Colonic mucosa (tissue), 4 donors: Measurements from ENCODE around the gene LRRC53. TPM values are rescaled to one million over a fixed set of nuclear protein-coding genes. Genes with fewer than 3 reads are reported as not detected.

ENCODE experiments used
- DNase-seq: peaks from one replicate; pipeline ENCODE4 v3.0.0-alpha.2; 2020
- H3K27ac ChIP-seq: fragments of 200-600 bp; one replicate; pipeline ENCODE4 v1.8.0; 2021
- H3K27me3 ChIP-seq: fragments of 200-600 bp; one replicate; pipeline ENCODE4 v1.8.0; 2021
- H3K36me3 ChIP-seq: fragments of 200-600 bp; one replicate; pipeline ENCODE4 v1.8.0; 2021
- H3K4me1 ChIP-seq: fragments of 200-600 bp; one replicate; pipeline ENCODE4 v1.8.0; 2021; ENCODE audit warnings: mild to moderate bottlenecking
- H3K4me3 ChIP-seq: fragments of 200-600 bp; one replicate; pipeline ENCODE4 v1.8.0; 2021
- H3K9ac ChIP-seq, 2 donors: one replicate each; pipeline ENCODE4 v1.7.0; 2013; ENCODE audit warnings: control low read depth in 2 of 2, low read depth in 2 of 2, low read length in 2 of 2
- H3K9me3 ChIP-seq: fragments of 200-600 bp; one replicate; pipeline ENCODE4 v1.8.0; 2021
- CTCF ChIP-seq: fragments of 200-600 bp; IDR thresholded peaks from one replicate; pipeline ENCODE4 v1.8.0; 2022; ENCODE audit warnings: antibody characterized with exemption, mild to moderate bottlenecking
- intact Hi-C: fragments of 100-400 bp; cut with DNase I; formaldehyde crosslinking; loops from one replicate; pipeline ENCODE4 v1.14.1; 2022
- total RNA-seq, 2 donors: library from RNA; stranded (reverse); fragmentation: NEBNext Ultra II Directional in 1 of 2; extraction: Animal tissue kit (Norgen Biotek cat#: 25700) in 1 of 2; gene quantifications; one replicate each; pipeline ENCODE4 v1.2.1, GENCODE V29; 2021
- donor health status: healthy.
- donor health status: DM: no; HTN: no; CAD: no.
- donor health status: DM: no; HTN: no; CAD: no.

LRRC53 gene
- total RNA-seq, result under 1 TPM in 1 of 2 donors, not detected in 1; 0.07 TPM

GRCh38 chr1:74512170-74512915, at the start of gene LRRC53:
Gene LRRC53, minus strand, starts transcription at chr1:74512611. Its CDS starts 29,262 bp downstream, at chr1:74483349.
- Histone ChIP-seq H3K36me3 (no peaks in the 10 kb centered on the region), H3K27ac (no peak within 1 kb of the TSS), H3K9me3 (no peaks in the 10 kb centered on the region), H3K27me3 (no peaks in the 10 kb centered on the region), H3K9ac (no peak within 1 kb of the TSS), H3K4me1 (no peaks in the 10 kb centered on the region), H3K4me3 (no peak within 1 kb of the TSS)
- no peak for TF ChIP-seq CTCF
- no peak for DNase-seq
- intact Hi-C loops, result no loop called here

- Histone ChIP-seq H3K27ac (no peak overlapping the region), H3K27me3 (no peaks in the 10 kb centered on the region), H3K36me3 (no peaks in the 10 kb centered on the region), H3K4me1 (no peaks in the 10 kb centered on the region), H3K4me3 (no peak overlapping the region), H3K9me3 (no peaks in the 10 kb centered on the region), H3K9ac (no peak overlapping the region)
- DNase-seq, result no peak
- intact Hi-C loops, result no loop called here
- TF ChIP-seq CTCF, result no peak
These were observed 37.5 kb upstream of the LRRC53 start for GRCh38 chr1:74549932-74550331.

- Histone ChIP-seq H3K36me3 (no peaks in the 10 kb centered on the region), H3K27ac (no peak overlapping the region), H3K27me3 (no peaks in the 10 kb centered on the region), H3K4me1 (no peaks in the 10 kb centered on the region), H3K9me3 (no peaks in the 10 kb centered on the region), H3K4me3 (no peak overlapping the region), H3K9ac (no peak overlapping the region)
- intact Hi-C loops, result no loop called here
- no peak for DNase-seq
- no peak for TF ChIP-seq CTCF
These were observed 36.7 kb upstream of the LRRC53 start for GRCh38 chr1:74548961-74549750.

- Histone ChIP-seq H3K27me3 (no peaks in the 10 kb centered on the region), H3K4me1 (no peaks in the 10 kb centered on the region), H3K9ac (no peak overlapping the region), H3K4me3 (no peak overlapping the region), H3K36me3 (no peaks in the 10 kb centered on the region), H3K9me3 (no peaks in the 10 kb centered on the region), H3K27ac (no peak overlapping the region)
- TF ChIP-seq CTCF, result no peak
- intact Hi-C loops, result no loop called here
- no peak for DNase-seq
These were observed 33.4 kb upstream of the LRRC53 start for GRCh38 chr1:74545821-74546220.

DNA sequence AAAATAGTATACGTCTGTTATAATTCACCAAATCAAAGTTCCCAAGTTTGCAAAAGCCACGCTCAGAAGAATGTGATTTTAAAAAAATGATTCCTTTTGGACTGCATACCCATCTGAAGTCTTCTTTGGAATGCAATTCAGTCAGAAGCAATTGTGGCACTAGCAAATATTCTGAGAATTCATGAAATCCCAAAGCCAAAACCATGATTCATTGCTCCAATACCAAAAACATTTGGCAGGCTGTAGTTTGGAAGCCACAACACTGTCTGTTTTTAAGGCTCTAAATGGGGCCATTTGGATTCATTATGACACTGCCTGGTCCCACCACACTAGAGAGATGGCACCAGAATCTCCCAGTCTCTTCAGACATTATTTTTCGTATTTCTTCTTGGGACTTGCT, 21.8 kb upstream of the LRRC53 start:
- DNase-seq, result no peak

More for the DNA sequence above, 21.8 kb upstream of the LRRC53 start:
- Histone ChIP-seq H3K27ac (no peak overlapping the region), H3K4me1 (no peaks in the 10 kb centered on the region), H3K9ac (no peak overlapping the region), H3K9me3 (no peaks in the 10 kb centered on the region), H3K4me3 (no peak overlapping the region), H3K36me3 (no peaks in the 10 kb centered on the region), H3K27me3 (no peaks in the 10 kb centered on the region)
- TF ChIP-seq CTCF, result no peak
- intact Hi-C loops, result no loop called here
